ENCODE results near the gene SRRM2.

SRRM2 gene

DNA sequence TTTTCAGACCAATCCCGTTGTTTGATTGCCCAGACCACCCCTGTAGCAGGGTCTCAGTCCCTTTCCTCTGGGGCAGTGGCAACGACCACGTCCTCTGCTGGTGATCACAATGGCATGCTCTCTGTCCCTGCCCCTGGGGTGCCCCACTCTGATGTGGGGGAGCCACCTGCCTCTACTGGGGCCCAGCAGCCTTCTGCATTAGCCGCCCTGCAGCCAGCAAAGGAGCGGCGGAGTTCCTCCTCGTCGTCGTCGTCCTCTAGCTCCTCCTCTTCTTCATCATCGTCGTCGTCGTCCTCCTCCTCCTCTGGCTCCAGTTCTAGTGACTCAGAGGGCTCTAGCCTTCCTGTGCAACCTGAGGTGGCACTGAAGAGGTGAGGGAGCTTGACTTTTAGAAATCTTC lies 15.5 kb downstream of the SRRM2 start:
- H3K27ac Mint-ChIP-seq, result peak overlapping the region; percentile 96
- peaks cover 85% of the 10 kb centered on the region for H3K36me3 Mint-ChIP-seq (ENCODE audit: low read depth)
- H3K9me3 Mint-ChIP-seq, result peaks cover 40% of the 10 kb centered on the region
- H3K4me3 Mint-ChIP-seq, result no peak overlapping the region
- TF ChIP-seq, protein P1, sequence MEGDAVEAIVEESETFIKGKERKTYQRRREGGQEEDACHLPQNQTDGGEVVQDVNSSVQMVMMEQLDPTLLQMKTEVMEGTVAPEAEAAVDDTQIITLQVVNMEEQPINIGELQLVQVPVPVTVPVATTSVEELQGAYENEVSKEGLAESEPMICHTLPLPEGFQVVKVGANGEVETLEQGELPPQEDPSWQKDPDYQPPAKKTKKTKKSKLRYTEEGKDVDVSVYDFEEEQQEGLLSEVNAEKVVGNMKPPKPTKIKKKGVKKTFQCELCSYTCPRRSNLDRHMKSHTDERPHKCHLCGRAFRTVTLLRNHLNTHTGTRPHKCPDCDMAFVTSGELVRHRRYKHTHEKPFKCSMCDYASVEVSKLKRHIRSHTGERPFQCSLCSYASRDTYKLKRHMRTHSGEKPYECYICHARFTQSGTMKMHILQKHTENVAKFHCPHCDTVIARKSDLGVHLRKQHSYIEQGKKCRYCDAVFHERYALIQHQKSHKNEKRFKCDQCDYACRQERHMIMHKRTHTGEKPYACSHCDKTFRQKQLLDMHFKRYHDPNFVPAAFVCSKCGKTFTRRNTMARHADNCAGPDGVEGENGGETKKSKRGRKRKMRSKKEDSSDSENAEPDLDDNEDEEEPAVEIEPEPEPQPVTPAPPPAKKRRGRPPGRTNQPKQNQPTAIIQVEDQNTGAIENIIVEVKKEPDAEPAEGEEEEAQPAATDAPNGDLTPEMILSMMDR (IDR thresholded peaks at IDR 0.05), result no peak
- H3K27me3 Mint-ChIP-seq (ENCODE audit: low read depth, poor library complexity), result peaks cover 3% of the 10 kb centered on the region
- DNase-seq, result no peak
- H3K4me1 Mint-ChIP-seq, result peaks cover 39% of the 10 kb centered on the region

DNA sequence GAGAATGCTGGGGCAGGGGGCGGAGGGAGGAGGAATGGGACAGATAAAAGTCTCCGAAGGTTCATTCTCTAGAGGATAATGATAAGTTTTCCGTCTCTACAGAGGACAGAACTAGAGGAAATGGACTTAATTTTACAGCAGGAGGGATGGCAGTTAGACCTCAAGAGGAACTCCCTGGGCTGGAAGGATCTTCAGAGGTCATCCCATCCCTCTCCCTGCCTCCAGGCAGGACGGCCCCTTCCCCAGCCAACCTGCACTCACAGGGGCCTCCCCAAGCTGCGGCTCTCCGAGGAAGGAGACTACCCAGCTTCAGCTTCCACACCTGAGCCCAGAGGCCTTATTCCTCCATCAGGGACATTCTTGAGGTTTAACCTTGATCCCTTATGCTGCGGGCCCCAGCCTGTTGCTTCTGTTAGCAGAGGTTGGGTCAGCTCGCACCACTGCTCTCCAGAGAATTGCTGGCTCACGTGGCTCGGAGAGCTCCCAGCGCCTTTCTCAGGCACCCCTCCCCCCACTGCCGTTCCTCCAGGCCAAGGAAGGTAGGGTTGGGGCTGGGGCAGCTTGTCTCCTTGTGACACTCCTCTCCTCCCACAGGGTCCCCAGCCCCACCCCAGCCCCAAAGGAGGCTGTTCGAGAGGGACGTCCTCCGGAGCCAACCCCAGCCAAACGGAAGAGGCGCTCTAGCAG lies 16.1 kb downstream of the SRRM2 start:
- Mint-ChIP-seq H3K36me3 (ENCODE audit: low read depth) (peaks cover 84% of the 10 kb centered on the region), H3K27me3 (ENCODE audit: low read depth, poor library complexity) (peaks cover 3% of the 10 kb centered on the region), H3K9me3 (peaks cover 33% of the 10 kb centered on the region), H3K4me3 (no peak overlapping the region), H3K27ac (peak overlapping the region; percentile 97), H3K4me1 (peaks cover 40% of the 10 kb centered on the region)
- TF ChIP-seq, protein P1 (IDR thresholded peaks at IDR 0.05), result no peak
- DNase-seq, result no peak

DNA sequence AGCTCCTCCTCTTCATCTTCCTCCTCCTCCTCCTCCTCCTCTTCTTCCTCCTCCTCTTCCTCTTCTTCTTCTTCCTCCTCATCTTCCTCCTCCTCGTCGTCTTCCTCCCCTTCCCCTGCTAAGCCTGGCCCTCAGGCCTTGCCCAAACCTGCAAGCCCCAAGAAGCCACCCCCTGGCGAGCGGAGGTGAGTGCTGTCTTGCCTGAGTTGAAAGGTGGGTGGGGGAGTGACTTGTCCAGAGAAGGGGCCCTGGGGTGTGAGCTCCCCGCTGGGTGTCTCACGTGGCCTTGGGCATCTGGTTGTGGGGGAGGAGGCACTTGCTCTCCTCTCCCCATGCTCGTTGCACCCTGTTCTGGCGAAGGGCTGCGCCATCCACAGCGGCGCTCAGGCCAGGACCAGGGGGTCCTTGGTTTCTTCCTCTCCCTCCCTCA lies 16.7 kb downstream of the SRRM2 start:
- H3K4me3 Mint-ChIP-seq, result no peak overlapping the region
- H3K9me3 Mint-ChIP-seq, result peaks cover 28% of the 10 kb centered on the region
- no peak for DNase-seq
- H3K27ac Mint-ChIP-seq, result peak overlapping the region; percentile 97
- peaks cover 79% of the 10 kb centered on the region for H3K36me3 Mint-ChIP-seq (ENCODE audit: low read depth)
- TF ChIP-seq, protein P1 (IDR thresholded peaks at IDR 0.05), result no peak
- peaks cover 40% of the 10 kb centered on the region for H3K4me1 Mint-ChIP-seq
- peaks cover 3% of the 10 kb centered on the region for H3K27me3 Mint-ChIP-seq (ENCODE audit: low read depth, poor library complexity)

DNA sequence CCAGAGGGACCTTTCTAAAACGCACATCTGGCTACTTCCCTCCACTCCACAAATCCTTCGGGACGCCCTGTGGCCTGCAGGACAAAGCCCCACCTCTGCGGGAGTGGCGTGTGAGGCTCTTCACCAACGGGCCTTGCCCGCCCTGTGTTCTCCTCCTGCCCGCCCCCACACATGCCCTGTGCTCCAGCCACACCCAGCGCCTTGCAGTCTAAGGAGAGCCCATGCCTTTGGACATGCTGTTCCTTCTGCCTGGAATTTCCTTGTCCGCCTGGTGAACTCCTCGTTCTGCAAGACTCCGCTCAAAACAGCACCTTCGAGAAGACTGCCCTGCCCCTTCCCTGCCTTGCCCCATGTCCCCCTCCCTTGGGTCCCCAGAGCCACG lies 17.2 kb downstream of the SRRM2 start:
- peaks cover 73% of the 10 kb centered on the region for H3K36me3 Mint-ChIP-seq (ENCODE audit: low read depth)
- DNase-seq, result no peak
- peaks cover 40% of the 10 kb centered on the region for H3K4me1 Mint-ChIP-seq
- no peak overlapping the region for H3K4me3 Mint-ChIP-seq
- H3K27ac Mint-ChIP-seq, result peak overlapping the region; percentile 97
- peaks cover 3% of the 10 kb centered on the region for H3K27me3 Mint-ChIP-seq (ENCODE audit: low read depth, poor library complexity)
- TF ChIP-seq, protein P1 (IDR thresholded peaks at IDR 0.05), result no peak
- H3K9me3 Mint-ChIP-seq, result peaks cover 22% of the 10 kb centered on the region

DNA sequence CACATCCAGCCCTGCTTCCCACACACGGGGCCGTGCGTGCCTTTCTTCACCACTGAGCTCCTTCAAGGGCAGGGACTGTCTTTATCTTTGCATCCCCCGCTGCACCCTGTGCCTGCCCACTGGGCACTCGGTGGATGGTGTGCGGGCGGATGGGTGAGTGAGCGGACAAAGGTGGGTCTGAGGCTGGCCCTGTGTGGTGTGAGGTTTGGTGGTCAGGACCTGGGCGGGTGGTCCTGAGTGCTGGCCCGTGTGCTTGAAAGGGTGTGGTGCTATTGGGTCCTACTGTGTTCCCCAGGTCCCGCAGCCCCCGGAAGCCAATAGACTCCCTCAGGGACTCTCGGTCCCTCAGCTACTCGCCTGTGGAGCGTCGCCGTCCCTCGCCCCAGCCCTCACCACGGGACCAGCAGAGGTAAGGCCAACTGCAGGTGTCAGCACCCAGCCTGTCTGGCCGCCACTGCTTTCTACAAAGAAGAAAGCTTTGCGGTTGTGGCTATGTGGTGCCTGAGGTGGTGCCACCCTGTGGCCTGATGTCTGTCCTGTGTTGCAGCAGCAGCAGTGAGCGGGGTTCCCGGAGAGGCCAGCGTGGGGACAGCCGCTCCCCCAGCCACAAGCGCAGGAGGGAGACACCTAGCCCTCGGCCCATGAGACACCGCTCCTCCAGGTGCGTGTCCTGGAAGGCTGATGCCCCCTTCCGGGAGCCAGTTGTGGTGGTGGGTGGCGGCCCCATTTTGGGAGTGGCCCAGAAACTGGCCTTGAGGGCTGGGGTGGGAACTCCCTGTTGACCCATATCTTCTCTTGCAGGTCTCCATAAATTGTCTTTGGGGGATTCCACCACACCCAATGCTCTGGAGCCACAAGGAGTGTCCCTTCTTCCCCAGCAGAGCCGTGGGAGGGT lies 17.9 kb downstream of the SRRM2 start:
- peaks cover 3% of the 10 kb centered on the region for H3K27me3 Mint-ChIP-seq (ENCODE audit: low read depth, poor library complexity)
- H3K27ac Mint-ChIP-seq, result peak overlapping the region; percentile 97
- peaks cover 67% of the 10 kb centered on the region for H3K36me3 Mint-ChIP-seq (ENCODE audit: low read depth)
- H3K4me1 Mint-ChIP-seq, result peaks cover 41% of the 10 kb centered on the region
- DNase-seq, result no peak
- no peak overlapping the region for H3K4me3 Mint-ChIP-seq
- TF ChIP-seq, protein P1 (IDR thresholded peaks at IDR 0.05), result no peak
- H3K9me3 Mint-ChIP-seq, result peaks cover 16% of the 10 kb centered on the region
